ENCODE measurements around the gene EGFR.

EGFR gene

DNA sequence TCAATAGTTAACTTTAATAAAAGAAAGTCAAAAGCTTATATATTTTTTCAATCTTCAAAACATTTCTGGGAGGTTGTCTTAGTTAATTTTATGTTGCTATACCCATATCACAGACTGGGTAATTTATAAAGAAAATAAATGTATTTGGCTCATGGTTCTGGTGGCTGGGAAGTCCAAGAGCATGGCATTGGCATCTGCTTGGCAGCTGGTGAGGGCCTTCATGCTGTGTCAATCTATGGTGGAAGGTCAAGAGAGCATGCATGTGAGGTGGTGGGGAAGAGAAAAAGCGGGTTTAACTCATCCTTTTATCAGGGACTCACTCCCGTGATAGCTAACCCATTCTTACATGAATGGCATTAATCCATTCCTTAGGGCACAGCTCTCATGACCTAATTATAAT, 119.8 kb downstream of the EGFR start:
- Mint-ChIP-seq H3K36me3 (no peaks in the 10 kb centered on the region), H3K4me3 (no peak overlapping the region), H3K4me1 (no peaks in the 10 kb centered on the region), H3K27me3 (peaks cover 3% of the 10 kb centered on the region), H3K27ac (no peak overlapping the region), H3K9me3 (peaks cover 12% of the 10 kb centered on the region)

DNA sequence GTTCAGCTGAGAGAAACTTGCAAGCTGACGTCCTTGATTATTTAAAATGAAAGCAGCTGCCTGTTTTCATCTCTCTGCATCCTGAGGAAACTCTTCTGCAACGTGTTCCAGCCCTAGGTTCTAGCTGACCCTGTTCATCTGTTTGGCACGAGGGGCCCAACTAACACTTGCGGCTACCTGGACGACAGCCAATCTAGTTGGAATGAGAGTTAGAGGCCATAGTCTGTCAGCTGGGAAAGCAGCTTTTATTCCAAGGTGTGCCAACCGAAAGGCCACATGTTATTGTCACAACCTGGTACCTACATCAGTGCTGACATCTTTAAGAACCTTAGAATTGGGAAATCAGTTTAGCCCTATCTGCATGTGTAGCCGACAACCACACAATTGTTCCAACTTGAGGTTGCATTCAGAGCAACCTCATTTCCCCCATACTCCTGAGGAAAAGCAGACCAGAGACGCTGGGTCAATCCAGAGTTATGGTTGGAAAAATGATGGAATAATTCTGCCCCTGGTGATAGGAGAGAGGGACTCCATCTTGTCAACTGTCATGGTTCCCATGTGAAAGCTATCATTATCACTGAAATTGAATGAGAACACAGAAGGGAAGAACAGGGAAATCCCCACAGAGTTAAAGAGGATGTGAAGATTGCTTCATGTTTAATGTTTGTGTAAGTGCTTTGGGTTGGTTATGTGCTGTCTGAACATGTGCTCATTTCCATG, 121.6 kb downstream of the EGFR start:
- Mint-ChIP-seq H3K27me3 (peaks cover 5% of the 10 kb centered on the region), H3K27ac (no peak overlapping the region), H3K36me3 (no peaks in the 10 kb centered on the region), H3K4me1 (no peaks in the 10 kb centered on the region), H3K9me3 (peaks cover 12% of the 10 kb centered on the region), H3K4me3 (no peak overlapping the region)

DNA sequence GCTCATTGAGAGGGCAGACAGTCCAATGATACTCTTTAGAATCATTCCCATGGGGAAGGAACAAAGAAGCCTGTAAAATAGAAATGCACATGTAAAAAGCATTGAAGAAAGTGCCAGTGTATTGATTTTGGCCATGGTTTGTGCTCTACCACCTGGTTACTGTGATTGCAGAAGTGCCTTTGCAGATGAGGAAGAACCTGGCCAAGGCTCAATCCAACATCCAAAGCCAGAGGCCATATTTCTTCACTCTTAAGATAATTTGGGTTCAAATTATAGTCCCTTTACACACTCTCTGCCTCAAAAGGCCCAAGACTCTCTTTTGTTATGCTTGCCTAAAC, 122.1 kb downstream of the EGFR start:
- H3K4me1 Mint-ChIP-seq, result no peaks in the 10 kb centered on the region
- peaks cover 12% of the 10 kb centered on the region for H3K9me3 Mint-ChIP-seq
- peaks cover 5% of the 10 kb centered on the region for H3K27me3 Mint-ChIP-seq
- H3K27ac Mint-ChIP-seq, result no peak overlapping the region
- no peaks in the 10 kb centered on the region for H3K36me3 Mint-ChIP-seq
- no peak overlapping the region for H3K4me3 Mint-ChIP-seq

DNA sequence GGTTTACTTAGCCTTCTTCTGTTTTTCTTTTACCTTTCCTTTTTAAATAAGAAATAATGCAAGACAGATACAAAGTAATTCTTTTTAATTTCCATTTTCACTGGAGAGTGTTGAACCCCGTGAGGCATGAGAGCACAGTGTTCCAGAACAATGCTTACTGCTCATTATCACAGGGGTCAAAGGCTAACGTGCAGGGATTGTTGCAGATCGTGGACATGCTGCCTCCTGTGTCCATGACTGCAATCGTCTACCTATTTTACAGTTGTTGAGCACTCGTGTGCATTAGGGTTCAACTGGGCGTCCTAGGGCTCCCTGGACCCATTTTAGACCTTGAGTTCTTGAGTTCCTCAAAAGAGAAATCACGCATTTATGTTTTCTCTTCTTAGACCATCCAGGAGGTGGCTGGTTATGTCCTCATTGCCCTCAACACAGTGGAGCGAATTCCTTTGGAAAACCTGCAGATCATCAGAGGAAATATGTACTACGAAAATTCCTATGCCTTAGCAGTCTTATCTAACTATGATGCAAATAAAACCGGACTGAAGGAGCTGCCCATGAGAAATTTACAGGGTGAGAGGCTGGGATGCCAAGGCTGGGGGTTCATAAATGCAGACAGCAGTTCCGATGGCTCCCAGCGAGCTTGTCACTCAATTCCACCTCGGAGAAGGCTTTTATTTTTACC, 124.2 kb downstream of the EGFR start:
- Mint-ChIP-seq H3K4me1 (no peaks in the 10 kb centered on the region), H3K27me3 (peaks cover 7% of the 10 kb centered on the region), H3K36me3 (no peaks in the 10 kb centered on the region), H3K27ac (no peak overlapping the region), H3K4me3 (no peak overlapping the region), H3K9me3 (peaks cover 7% of the 10 kb centered on the region)

DNA sequence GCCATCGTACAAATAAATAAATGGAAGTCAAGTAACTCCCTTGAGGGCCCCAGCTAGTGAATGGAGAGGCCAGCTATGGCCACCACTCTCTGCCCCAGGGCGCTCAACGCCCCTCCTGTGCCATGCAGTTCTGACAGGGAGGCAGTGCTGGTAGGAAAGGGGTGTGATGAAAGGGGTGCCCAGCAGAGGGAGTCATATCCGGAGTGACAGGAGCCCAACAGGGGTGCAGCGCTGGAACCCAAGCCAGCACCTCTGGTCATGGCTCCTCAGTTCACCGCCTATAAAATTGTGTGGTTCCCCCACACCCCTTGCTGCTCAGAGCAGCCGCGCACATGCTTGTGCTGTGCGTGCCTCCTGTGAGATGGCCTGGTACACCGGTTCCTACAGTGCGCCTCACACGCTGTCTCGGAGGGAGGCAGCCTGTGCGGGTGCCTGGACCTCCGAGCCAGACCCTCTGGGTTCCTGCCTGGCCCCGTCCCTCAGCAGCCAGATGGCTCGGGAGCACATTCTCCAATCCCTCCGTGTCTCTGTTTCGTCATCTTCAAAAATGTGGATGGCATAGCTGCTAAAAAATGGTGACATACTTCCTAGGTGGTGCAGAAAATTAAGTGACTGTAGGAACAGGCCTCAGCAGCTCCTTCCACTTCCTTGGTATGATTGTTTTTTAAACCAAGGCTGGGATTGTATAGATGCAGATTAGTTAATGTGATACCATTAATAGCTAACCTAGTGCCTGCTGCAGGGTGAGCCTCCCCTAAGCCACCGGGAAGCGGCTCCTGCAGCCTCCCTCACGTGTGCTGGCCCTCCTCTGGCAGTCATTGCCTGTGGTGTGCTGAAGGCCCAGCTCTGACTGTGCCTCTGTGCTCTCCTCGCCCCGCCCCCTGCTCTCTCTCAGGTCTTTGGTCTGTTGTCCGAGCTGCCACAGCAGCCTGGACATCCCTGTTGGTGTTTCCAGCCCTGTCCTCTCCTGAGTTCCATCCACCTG, 125.8 kb downstream of the EGFR start:
- Mint-ChIP-seq H3K27me3 (peaks cover 7% of the 10 kb centered on the region), H3K4me3 (no peak overlapping the region), H3K4me1 (no peaks in the 10 kb centered on the region), H3K9me3 (no peaks in the 10 kb centered on the region), H3K36me3 (no peaks in the 10 kb centered on the region), H3K27ac (no peak overlapping the region)

DNA sequence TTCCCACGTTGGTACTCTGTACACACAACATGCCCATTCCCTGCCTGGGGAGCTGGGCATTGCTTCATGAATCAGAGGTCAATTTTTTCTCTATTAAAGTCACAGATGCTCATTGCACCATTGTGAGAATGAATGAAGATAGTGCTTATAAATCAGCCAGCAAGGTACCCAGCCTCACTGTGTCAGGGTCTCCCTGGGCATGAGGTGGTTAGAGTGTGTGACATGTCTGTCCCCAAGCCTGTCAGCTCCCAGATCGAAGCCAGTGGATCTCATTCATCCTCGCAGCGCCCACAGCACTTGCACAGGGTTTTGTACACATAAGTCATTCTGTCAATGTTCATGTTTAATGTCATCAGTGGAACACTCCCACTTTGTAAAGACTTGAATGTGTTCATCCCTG, 126.8 kb downstream of the EGFR start:
- Mint-ChIP-seq H3K36me3 (no peaks in the 10 kb centered on the region), H3K27ac (no peak overlapping the region), H3K4me1 (no peaks in the 10 kb centered on the region), H3K9me3 (no peaks in the 10 kb centered on the region), H3K27me3 (peaks cover 7% of the 10 kb centered on the region), H3K4me3 (no peak overlapping the region)

DNA sequence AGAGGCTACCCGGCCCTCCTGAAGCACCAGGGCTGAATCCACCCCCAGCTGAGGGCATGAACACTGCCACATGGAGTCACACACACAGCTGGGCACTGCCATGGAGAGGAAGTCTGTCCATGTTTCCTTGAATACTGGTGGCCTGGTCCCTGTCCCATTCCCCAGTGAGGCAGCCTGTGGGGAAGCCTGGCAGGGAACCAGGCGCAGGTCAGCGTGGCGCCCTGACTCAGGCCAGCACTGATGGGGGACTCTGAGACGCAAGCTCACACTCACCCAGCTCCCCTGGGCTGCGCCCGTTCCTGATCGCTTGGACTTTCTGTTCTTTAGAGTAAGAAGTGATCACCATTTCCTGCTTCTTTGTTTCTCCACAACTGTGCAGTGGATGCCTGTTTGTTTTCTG, 128.3 kb downstream of the EGFR start:
- Mint-ChIP-seq H3K27me3 (peaks cover 7% of the 10 kb centered on the region), H3K27ac (no peak overlapping the region), H3K9me3 (no peaks in the 10 kb centered on the region), H3K4me3 (no peak overlapping the region), H3K4me1 (no peaks in the 10 kb centered on the region), H3K36me3 (no peaks in the 10 kb centered on the region)

DNA sequence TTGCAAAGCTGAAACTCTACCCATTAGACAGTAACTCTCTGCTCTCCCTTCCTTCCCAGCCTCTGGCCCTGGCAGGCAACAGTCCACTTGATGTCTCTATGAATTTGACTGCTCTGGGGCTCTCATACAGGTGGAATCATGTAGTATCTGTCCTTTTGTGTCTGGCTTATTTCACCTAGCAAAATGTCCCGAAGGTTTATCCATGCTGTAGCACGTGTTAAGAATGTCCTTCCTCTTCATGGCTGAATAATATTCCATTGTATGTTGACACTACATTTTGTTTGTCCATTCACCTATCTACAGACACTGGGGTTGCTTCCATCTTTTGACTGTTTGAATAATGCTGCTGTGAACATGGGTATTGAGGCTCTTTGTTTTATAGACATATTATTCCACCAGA, 128.9 kb downstream of the EGFR start:
- Mint-ChIP-seq H3K4me1 (no peaks in the 10 kb centered on the region), H3K9me3 (no peaks in the 10 kb centered on the region), H3K27ac (no peak overlapping the region), H3K4me3 (no peak overlapping the region), H3K27me3 (peaks cover 7% of the 10 kb centered on the region), H3K36me3 (no peaks in the 10 kb centered on the region)

DNA sequence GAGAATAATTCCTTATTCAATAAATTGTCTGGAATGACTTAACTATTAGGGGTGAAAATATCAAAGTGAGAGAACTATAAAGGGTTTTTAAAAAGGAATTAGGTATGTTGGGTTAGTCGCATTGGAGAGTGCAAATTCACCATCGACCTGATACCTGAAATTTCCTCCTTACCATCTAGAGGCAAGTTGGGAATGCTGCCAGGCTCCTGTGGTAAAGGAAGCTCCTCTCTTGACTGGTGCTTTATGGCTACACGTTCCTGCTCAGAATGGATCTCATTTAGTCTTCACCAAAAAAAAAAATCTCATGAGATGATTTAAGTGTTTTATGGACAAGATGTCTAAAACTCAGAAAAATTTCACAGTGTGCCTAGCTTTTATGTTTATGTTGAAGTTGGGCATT, 129.8 kb downstream of the EGFR start:
- H3K4me1 Mint-ChIP-seq, result no peaks in the 10 kb centered on the region
- H3K27me3 Mint-ChIP-seq, result peaks cover 6% of the 10 kb centered on the region
- no peak overlapping the region for H3K4me3 Mint-ChIP-seq
- H3K36me3 Mint-ChIP-seq, result no peaks in the 10 kb centered on the region
- H3K9me3 Mint-ChIP-seq, result no peaks in the 10 kb centered on the region
- no peak overlapping the region for H3K27ac Mint-ChIP-seq

DNA sequence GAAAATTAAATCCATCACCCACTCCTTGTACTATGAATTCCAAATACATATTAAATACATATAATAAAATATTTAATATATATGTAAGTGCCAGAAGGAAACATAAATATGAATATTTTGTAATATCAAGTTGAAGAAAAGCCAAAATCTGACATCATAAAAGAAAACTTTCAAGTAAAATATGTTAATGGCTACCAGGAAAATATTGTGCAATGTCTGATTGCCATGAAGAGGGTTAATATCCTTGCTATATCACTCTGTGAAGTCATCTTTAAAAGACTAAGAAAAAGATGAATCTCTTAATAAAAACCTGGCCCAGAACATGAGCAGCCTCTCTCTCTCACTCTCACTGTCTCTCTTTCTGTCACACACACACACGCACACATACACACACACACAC, 130.2 kb downstream of the EGFR start:
- no peak overlapping the region for H3K27ac Mint-ChIP-seq
- H3K27me3 Mint-ChIP-seq, result peaks cover 4% of the 10 kb centered on the region
- no peaks in the 10 kb centered on the region for H3K36me3 Mint-ChIP-seq
- H3K4me3 Mint-ChIP-seq, result no peak overlapping the region
- H3K9me3 Mint-ChIP-seq, result no peaks in the 10 kb centered on the region
- no peaks in the 10 kb centered on the region for H3K4me1 Mint-ChIP-seq

DNA sequence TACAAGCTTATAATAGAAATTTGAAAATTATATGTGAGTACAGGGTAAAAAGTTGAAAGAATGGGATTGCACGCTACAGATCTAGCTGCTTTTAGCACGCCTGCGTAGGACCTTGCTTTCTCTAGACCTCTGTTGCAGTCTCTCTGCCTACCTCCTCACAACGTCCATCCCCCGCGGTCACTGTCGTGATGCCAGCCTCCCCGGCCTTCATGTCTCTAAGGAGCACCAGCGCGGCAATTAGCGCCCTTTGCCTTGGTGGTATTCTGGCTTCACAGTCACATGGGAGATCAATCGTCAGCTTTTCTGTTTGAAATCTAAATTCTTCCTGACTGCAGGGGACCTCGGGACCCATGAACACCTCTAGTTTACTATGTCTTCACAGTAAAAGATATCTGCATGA, 131.3 kb downstream of the EGFR start:
- no peaks in the 10 kb centered on the region for H3K9me3 Mint-ChIP-seq
- H3K4me1 Mint-ChIP-seq, result no peaks in the 10 kb centered on the region

DNA sequence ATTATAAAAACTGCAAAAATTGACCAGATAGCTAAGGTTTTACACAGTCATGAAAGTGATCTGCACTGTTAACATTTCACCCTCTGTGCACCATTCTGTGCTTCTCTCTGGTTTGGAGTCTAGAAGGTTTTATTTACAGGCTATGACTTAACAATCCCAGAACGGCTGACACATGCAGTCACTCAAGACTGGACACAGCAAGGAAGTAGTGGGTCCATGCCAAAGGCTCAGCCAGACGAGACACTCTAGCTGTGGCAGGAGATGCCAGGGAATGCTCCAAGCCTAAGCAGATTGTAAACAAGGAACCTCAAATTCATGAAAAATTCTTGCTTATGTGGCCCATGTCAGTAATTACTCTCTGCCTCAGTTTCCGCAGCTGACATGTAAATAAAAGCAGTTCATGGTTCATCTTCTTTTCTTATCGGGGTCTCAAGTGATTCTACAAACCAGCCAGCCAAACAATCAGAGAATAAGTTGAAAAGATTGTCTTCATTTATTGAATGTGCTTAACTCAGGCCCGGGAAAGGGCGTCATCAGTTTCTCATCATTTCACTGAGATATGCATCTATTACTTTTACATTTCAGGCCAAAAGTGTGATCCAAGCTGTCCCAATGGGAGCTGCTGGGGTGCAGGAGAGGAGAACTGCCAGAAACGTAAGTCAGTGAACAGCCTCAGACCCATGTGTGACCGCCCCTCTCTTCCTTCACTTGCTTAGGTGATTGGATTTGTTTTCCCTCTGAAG, 132.1 kb downstream of the EGFR start:
- Mint-ChIP-seq H3K4me3 (no peak overlapping the region), H3K27ac (no peak overlapping the region), H3K4me1 (no peaks in the 10 kb centered on the region), H3K9me3 (no peaks in the 10 kb centered on the region), H3K27me3 (peaks cover 2% of the 10 kb centered on the region), H3K36me3 (no peaks in the 10 kb centered on the region)

More for the DNA sequence above, 131.3 kb downstream of the EGFR start:
- H3K27me3 Mint-ChIP-seq, result peaks cover 2% of the 10 kb centered on the region
- no peaks in the 10 kb centered on the region for H3K36me3 Mint-ChIP-seq
- no peak overlapping the region for H3K27ac Mint-ChIP-seq
- no peak overlapping the region for H3K4me3 Mint-ChIP-seq

DNA sequence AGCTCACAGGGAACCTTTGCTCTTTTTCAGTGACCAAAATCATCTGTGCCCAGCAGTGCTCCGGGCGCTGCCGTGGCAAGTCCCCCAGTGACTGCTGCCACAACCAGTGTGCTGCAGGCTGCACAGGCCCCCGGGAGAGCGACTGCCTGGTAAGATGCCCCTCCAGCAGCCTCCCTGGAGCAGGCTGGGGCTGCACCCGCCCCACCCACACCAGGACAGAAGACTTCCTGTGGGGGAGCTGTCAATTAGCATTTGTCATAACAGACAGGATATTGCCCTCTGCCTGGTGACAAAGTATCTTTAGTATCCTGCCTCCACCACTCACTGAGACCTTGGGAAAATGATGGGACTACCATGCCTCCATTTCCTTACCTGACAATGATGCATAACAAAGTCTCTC, 133.7 kb downstream of the EGFR start:
- no peak overlapping the region for H3K4me3 Mint-ChIP-seq
- H3K9me3 Mint-ChIP-seq, result no peaks in the 10 kb centered on the region
- no peaks in the 10 kb centered on the region for H3K36me3 Mint-ChIP-seq
- H3K27me3 Mint-ChIP-seq, result no peaks in the 10 kb centered on the region
- no peaks in the 10 kb centered on the region for H3K4me1 Mint-ChIP-seq
- H3K27ac Mint-ChIP-seq, result no peak overlapping the region

DNA sequence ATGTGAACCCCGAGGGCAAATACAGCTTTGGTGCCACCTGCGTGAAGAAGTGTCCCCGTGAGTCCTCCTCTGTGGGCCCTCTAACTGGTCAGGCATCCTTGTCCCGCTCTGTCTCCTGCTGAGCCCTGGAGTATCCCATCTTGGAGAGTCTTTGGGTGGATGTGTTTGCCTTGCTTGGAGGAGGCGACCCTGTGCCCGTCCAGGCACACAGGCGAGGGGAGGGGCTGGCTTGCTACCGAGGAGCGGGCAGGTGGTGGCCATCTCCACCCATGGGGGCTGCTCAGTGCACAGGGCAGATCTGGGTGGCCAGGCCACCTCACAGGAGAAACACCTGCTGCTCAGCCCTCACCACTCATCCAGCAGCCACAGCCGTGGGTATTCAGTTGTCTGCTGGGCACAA, 135.3 kb downstream of the EGFR start:
- Mint-ChIP-seq H3K4me3 (no peak overlapping the region), H3K27me3 (no peaks in the 10 kb centered on the region), H3K36me3 (no peaks in the 10 kb centered on the region), H3K4me1 (no peaks in the 10 kb centered on the region), H3K9me3 (no peaks in the 10 kb centered on the region), H3K27ac (no peak overlapping the region)

DNA sequence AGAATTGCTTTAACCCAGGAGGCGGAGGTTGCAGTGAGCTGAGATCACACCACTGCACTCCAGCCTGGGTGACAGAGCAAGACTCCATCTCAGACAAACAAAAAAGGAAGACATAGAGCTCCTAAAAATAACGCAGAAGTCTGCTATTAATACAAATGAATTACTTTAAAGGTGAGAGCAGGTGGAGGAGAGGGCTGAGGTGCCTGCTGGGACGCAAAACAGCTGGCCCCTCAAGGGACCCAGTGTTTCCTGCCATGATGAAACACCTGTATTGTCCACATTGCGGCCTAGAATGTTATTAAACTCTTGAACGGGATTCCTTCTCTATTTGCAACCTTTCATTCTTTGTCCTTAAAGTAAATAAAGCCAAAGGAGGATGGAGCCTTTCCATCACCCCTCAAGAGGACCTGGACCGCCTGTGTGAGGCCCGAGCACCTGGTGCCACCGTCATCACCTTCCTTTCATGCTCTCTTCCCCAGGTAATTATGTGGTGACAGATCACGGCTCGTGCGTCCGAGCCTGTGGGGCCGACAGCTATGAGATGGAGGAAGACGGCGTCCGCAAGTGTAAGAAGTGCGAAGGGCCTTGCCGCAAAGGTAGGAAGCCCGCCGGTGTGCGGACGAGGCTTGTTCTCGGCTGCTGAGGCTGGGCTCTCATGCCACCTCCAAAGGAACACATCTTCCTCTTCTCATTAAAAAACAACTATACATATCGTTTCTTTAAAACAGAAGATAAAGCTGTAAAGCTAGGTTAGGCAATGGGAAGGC, 136.7 kb downstream of the EGFR start:
- Mint-ChIP-seq H3K36me3 (no peaks in the 10 kb centered on the region), H3K27ac (no peak overlapping the region), H3K9me3 (no peaks in the 10 kb centered on the region), H3K27me3 (peaks cover under 1% of the 10 kb centered on the region), H3K4me3 (no peak overlapping the region), H3K4me1 (no peaks in the 10 kb centered on the region)
